Measurements from ENCODE around the gene SLC7A7.

DNA sequence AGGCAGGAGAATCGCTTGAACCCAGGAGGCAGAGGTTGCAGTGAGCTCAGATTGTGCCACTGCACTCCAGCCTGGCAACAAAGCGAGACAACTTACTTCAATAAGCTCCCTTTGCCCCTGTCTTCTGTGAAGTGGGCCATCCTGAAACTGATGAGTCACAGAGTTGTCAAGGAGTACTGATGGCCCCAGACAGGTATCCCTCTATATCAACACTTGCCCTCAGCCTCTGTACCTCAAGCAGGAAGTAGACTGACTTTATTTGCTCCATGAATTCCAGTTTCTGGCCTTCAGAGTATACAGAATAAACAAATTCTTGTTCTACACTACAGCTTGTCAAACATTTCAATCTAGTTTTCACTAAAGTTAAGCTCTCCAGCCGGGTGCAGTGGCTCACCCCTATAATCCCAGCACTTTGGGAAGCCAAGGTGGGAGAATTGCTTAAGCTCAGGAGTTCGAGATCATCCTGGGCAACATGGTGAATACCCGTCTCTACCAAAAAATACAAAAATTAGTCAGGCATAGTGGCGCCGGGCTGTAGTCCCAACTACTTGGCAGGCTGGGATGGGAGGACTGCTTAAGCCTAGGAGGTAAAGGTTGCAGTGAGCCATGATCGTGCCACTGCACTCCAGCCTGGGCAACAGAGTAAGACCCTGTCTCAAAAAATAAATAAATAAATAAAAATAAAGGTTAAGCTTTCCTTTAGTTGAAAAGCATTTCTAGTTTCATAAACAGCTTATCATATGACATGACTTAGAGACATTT is 39.9 kb upstream of the SLC7A7 start:
- no peak for TF ChIP-seq EZH2phosphoT487 (IDR thresholded peaks at IDR 0.05; ENCODE audit: low read length)
- TF ChIP-seq, protein P1, sequence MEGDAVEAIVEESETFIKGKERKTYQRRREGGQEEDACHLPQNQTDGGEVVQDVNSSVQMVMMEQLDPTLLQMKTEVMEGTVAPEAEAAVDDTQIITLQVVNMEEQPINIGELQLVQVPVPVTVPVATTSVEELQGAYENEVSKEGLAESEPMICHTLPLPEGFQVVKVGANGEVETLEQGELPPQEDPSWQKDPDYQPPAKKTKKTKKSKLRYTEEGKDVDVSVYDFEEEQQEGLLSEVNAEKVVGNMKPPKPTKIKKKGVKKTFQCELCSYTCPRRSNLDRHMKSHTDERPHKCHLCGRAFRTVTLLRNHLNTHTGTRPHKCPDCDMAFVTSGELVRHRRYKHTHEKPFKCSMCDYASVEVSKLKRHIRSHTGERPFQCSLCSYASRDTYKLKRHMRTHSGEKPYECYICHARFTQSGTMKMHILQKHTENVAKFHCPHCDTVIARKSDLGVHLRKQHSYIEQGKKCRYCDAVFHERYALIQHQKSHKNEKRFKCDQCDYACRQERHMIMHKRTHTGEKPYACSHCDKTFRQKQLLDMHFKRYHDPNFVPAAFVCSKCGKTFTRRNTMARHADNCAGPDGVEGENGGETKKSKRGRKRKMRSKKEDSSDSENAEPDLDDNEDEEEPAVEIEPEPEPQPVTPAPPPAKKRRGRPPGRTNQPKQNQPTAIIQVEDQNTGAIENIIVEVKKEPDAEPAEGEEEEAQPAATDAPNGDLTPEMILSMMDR (IDR thresholded peaks at IDR 0.05; ENCODE audit: low read length), result no peak
